Left hindlimb (tissue), 1 donor: ENCODE measurements around the gene HIGD1A.

Experiments
- DNase-seq: peaks from one replicate; pipeline ENCODE4 v3.0.0-alpha.2; 2018

The HIGD1A gene

DNA sequence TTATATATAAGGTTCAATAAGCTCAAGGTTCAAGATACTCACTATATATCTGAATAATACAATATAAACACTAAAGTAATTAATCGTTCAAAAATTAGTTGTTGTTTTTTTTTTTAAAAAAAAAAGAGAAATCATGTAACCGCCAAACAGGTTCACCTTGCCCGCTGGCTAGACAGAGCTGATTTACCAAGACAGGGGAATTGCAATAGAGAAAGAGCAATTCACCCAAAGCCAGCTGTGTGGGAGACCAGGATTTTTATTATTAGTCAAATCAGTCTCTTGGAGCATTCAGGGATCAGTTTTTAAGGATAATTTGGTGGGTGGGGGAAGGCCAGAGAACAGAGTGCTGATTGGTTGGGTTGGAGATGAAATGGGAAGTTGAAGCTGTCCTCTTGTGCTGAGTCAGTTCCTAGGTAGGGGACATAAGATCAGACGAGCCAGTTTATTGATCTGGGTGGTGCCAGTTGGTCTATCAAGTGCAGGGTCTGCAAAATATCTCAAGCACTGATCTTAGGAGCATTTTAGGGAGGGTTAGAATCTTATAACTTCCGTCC, 7.9 kb downstream of the HIGD1A start:
- DNase-seq, result no peak

GRCh38 chr3:42795621-42796181, 8.6 kb downstream of the HIGD1A start:
- DNase-seq, result no peak

DNA sequence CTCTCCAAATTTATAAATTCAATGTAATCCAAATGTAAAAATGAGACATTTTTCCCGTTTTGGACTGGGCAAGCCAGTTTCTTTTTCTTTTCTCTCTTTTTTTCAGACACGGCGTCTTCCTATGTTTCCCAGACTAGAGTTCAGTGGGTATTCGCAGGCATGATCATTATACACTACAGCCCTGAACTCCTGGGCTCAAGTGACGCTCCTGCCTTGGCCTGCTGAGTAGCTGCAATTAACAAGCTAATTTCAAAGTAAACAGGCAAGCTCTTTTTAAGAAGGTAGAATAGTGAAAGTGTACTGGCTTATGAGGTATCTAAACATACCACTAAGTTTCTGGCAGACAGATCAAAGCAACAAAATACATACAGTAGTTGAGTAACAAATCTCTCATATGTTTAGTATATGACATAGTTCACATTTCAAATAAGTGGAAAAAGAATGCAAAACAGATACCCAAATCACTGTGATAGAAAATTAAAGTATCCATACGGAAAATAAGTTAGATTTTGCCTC, 13.5 kb downstream of the HIGD1A start:
- no peak for DNase-seq

GRCh38 chr3:42786631-42787030, 17.7 kb downstream of the HIGD1A start:
- no peak for DNase-seq

DNA sequence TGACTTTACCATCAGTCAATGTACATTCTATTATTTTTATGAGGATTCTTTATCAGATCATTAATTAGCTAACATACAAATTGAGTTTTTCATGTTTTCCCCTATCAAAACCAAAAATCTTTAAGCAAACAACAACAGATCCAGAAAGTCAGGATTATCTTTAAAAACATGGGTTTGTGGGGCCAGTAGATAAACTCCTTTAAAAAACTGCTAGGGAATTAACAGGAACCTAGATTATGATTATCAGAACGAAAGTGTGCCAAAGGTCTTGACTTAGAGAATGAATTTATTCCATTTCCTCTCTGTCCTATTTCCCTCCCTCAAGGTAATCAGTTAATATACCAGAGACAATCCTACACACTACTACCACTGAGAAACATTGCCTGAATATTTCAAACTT, 18.1 kb downstream of the HIGD1A start:
- DNase-seq, result no peak

DNA sequence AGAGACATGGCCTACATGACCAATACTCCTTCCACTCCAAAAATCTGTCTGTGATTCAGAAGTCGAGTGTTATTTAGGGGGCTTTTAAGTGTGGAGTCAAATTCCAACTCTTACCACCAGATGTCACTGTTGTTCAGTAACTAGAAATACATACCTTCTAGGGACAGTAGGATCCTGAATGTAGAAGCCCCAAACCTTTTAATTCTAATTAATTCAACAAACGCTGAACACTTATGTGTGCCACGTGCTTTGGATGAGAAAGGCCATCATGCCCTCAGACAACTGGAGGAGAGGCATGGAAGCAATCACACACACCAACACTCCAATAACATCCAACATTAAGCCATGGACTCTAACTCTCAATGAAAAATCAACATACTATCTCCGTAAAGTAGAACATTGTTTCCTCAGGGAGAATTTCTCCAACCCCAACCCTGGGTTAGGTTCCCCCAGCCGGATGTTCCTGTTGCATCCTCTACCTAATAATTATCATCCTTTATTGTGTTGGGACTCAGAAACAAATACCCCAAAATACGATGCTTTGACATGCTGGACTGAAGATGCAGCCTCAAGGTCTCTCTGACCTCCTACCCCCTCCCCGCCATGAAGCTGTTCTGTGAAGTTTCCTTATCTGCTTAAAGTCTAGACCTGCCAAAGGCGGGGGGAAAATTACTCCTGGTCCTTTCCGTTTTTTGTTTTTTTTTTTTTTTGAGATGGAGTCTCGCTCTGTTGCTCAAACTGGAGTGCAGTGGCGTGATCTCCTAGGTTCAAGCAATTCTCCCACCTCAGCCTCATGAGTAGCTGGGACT, 23.2 kb downstream of the HIGD1A start:
- DNase-seq, result no peak

DNA sequence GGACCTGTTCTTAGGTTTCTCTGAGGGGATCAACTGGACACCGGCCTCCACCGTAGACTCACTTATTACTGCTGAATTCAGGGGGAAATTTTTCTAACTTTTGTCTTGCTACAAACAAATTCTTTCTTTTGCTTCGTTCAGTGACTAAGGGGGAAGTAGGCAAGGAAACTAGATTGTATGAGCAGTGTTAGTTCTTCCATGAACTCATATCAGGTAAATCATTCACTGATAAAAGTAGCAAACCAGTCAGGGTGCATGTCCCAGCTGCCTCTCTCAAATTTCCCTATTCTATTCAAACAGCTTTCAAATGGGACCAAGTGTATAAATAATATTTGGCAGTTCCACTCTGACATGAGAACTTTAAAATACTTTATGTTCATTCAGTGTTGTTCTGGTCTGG, 23.9 kb downstream of the HIGD1A start:
- no peak for DNase-seq

- DNase-seq, result no peak
Measured at GRCh38 chr3:42778644-42779043, 25.6 kb downstream of the HIGD1A start.

GRCh38 chr3:42773409-42773751, 30.9 kb downstream of the HIGD1A start:
- no peak for DNase-seq

GRCh38 chr3:42772670-42773408, 31.5 kb downstream of the HIGD1A start, which contains the start of gene CCDC13:
Gene CCDC13 (minus strand): TSS chr3:42773253. CDS start chr3:42758345, 14,908 bp downstream.
- DNase-seq, result peak; percentile 95

- DNase-seq, result no peak
Measured at GRCh38 chr3:42771271-42771670, 33.0 kb downstream of the HIGD1A start.

- DNase-seq, result no peak
Measured at GRCh38 chr3:42769477-42770131, 34.7 kb downstream of the HIGD1A start.

DNA sequence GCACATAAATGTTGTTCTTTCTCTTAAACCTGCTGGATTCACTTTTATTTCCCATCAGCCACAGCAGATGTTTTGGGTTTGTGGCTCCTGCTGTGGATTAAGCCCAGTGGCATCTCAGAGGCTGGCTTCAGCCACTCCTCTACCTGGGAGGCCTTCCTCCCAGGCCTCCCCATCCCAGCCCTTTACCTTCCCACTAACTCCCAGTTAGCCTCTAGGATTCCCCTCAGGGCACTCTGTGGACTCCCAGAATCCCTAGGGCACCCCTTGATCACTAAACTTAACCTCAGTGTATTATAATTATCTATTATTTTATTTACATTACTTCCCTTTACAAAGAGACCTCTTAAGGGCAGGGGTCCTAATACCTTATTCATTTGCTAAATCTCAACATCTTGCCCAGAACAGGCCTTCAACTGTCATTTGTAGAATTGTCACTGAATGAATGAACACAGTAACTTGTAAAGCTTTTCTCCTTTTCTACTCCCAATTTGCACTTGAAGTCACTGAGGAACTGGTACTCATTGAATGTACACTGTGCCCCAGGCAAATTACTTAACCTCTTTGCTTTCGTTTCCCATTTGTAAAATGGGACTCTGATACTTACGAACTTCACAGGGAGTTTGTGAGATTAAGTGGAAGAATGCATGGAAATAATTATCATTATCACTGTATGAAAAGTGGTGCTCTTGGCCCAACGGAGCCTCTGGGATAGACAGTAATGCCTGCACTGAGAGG, 39.6 kb downstream of the HIGD1A start:
- no peak for DNase-seq

GRCh38 chr3:42764115-42764514, 40.2 kb downstream of the HIGD1A start:
- no peak for DNase-seq

DNA sequence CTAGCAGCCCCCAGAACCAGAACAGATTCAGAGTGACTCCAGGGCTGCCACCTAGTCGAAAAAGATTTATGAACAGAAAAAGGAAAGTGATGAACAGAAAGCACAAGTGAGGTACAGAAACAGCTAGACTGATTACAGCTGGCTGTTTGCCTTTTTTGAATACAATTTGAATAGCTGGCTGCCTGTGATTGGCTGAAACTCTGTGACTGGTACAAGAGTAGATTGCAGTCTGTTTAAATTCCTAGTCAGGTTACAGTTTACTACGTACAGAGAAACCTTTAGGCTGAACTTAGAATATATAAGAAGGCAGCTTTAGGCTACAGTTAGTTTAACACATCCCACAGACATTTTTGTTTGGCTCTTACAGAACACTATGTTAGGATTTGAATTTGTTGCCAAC, 41.3 kb downstream of the HIGD1A start:
- no peak for DNase-seq

- DNase-seq, result no peak
Measured at GRCh38 chr3:42762046-42762724, 42.1 kb downstream of the HIGD1A start.

DNA sequence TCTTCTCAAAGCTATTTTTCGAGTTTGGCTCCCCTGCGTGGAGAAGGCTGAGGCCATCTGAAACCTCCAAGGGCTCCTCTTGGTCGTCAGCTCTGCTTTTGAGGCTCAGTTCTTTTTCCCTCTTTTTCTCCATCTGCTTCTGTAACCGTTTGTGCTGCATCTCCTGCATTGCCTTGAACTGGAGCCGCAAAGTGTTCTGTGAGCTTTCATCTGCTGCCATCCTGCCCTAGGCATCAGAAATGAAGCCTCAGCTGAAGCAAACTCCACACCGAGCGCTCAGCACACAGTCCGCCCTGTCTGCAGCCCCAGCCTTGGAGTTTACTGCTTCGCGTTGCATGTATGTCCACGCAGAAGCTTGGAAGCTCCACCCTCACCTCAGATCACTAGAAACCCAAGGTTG, 46.2 kb downstream of the HIGD1A start:
- no peak for DNase-seq

DNA sequence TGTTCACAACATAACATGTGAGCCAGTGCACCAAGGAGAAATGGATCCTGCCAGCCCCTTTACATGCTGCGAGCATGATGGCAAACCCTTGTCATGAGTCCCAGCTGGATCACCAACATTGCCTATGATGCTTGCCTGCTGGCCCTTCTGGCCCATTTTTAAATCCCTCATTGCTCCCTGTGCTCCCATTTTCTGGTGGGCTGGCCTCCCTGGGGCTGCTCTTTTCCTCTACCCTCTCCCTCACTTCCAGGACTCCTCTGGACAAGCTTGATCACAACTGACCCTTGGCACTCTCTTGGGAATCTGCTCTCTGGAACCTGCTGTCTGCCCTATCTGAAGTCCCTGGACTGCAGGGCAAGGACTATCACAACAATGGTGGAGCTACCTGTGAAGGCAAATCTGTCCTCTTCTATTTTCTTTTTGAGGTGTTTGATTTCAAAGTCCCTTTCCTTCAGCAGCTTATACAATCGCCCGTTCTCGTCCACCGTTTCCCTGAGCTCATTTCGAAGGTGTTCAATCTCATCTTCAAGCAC, 47.5 kb downstream of the HIGD1A start:
- no peak for DNase-seq

- no peak for DNase-seq
Measured at GRCh38 chr3:42755681-42756578, 48.4 kb downstream of the HIGD1A start.

GRCh38 chr3:42753757-42754156, 50.5 kb downstream of the HIGD1A start:
- DNase-seq, result no peak
